Gastroesophageal sphincter (tissue), 3 donors: ENCODE results near the gene SGTA.

Experiments used
- CTCF ChIP-seq, 4 experiments: fragments of 200-600 bp in 2 of 4; fragments of 450-650 bp in 2 of 4; sonication (generic) in 1 of 4; IDR thresholded peaks; one replicate each; pipeline ENCODE4 v1.5.1; 2017 to 2019; ENCODE audit warnings: antibody characterized with exemption in 4 of 4, mild to moderate bottlenecking in 2 of 4, moderate library complexity in 2 of 4
- POLR2A ChIP-seq, 2 donors: fragments of 450-650 bp; IDR thresholded peaks; one replicate each; pipeline ENCODE4 v1.6.1; 2017; ENCODE audit warnings: antibody characterized with exemption in 2 of 2, mild to moderate bottlenecking in 2 of 2, moderate library complexity in 1 of 2

- TF ChIP-seq CTCF (IDR thresholded peaks at IDR 0.05) (no peak), POLR2A (IDR thresholded peaks at IDR 0.05) (no peak)
Measured at GRCh38 chr19:2720777-2721569, 62.1 kb downstream of the SGTA start, which contains the start of gene DIRAS1.
